Epithelial cell of proximal tubule (primary cell): ENCODE data around the gene KRTAP4-12. TPM values are rescaled to one million over a fixed set of nuclear protein-coding genes. Genes with fewer than 3 reads are reported as not detected.
"Not testable (repeated sequence)": the region's sequence is repeated elsewhere in the genome, so short reads cannot be mapped to it uniquely, and the experiment has no call there.

ENCODE experiments used
- DNase-seq: peaks from one replicate; pipeline ENCODE4 v3.0.0-alpha.2; 2011; ENCODE audit warnings: low read depth
- H3K4me3 ChIP-seq: 2 replicates; pipeline ENCODE4 v1.5.1; 2011; ENCODE audit warnings: low read depth, mild to moderate bottlenecking, low read length
- CTCF ChIP-seq: conservative IDR thresholded peaks from 2 replicates; pipeline ENCODE4 v1.5.1; 2012; ENCODE audit warnings: low read depth, mild to moderate bottlenecking, low read length
- total RNA-seq: library from RNA; depleted of rRNA; stranded (reverse); fragments of >200 nt; gene quantifications from 2 replicates; pipeline ENCODE4 v1.2.3, GENCODE V29; 2015

Gene KRTAP4-12
- total RNA-seq, 1 donor from 2014 or later = not detected

- no peak for TF ChIP-seq CTCF
- no peak overlapping the region for H3K4me3 ChIP-seq
- no peak for DNase-seq
These were observed 1.1 kb upstream of the KRTAP4-12 start for GRCh38 chr17:41125064-41125463.

DNA sequence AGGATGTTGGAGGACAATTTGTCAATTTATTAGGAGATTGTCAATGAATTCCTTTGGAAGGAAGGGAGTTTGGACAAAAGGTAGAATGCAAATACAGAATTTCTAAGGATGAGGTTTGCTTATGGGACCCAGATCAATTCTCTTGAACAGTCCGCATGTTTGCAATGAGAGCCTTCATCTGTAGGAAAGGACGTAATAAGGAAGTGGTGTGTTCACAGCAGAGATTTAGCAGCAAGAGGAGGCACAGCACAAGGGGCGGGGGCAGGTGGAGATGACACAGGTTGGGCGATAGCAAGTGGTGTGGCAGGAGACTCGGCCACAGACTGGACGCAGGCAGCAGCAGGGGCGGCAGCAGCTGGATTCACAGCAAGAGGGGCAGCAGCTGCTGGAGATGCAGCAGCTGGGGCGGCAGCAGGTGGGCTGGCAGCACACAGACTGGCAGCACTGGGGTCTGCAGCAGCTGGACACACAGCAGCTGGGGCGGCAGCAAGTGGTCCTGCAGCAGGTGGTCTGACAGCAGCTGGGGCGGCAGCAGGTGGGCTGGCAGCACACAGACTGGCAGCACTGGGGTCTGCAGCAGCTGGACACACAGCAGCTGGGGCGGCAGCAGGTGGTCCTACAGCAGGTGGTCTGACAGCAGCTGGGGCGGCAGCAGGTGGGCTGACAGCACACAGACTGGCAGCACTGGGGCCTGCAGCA lies 541 bp downstream of the KRTAP4-12 start:
- DNase-seq, H3K4me3 ChIP-seq: not testable (repeated sequence)

DNA sequence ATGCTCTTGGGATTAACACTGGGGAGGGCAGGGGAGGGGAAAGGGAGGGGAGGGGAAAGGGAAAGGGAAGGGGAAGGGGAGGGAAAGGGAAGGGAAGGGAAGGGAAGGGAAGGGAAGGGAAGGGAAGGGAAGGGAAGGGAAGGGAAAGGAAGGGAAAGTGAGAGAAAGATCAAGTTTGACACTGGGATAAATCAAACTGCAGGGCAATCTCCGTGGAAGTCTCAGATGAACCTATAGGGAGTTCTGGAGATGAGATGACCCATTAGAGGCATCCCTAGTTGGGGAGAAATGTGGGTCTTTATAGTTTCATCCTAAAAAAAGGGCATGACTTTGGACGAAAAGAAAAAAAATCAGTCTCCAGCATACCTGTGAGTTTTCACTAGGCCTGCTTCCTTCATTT lies 2.2 kb downstream of the KRTAP4-12 start:
- TF ChIP-seq CTCF = no peak
- DNase-seq = no peak
- H3K4me3 ChIP-seq = no peak overlapping the region

DNA sequence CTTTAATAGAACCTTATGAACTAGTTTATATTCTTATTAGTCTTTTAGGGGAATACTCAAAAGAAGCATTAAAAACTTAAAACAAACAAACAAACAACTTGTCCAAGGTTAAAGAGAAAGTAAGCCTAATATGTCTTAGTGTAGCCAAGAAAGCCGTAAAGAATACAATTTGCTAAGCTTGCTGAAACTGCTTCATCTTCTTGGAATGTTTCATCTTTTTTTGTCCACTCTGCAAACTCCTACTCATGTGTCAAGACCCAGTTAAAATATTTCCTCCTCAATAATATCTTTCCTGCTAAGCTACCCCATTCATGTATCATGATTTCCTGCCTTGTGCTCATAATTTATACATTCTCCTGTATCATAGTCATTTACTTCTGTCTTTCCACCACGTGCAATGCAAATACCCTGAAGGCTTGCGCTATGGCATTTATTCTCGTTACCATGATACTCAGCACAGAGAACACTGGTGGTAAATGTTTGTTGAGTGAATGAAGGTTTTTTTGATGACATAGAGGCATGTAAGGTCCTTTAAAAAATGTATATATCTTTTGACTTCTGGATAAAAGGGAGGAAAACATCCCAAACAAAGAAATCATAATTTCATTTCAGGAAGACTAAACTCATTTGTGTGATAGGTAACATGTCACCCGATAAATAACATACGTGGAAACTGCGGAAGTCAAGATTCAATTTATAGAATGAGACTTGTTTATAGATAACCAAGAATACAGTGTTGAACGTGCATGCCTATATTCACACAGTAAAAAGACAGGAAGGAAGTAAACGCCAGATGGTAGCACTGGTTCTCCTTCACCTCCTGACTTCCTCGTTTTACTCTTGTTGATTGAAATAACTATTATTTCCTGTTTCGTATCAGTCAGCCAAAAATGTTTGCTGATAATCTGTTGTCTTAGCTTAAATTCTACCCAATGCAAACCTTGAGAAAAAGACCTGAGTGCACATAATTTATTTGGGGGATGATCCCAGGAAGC lies 4.0 kb downstream of the KRTAP4-12 start:
- not testable (repeated sequence) for DNase-seq

GRCh38 chr17:41118721-41119120 lies 5.3 kb downstream of the KRTAP4-12 start:
- H3K4me3 ChIP-seq = no peak overlapping the region
- no peak for DNase-seq
- TF ChIP-seq CTCF = no peak

More for the DNA sequence above, 4.0 kb downstream of the KRTAP4-12 start:
- not testable (repeated sequence) for H3K4me3 ChIP-seq

DNA sequence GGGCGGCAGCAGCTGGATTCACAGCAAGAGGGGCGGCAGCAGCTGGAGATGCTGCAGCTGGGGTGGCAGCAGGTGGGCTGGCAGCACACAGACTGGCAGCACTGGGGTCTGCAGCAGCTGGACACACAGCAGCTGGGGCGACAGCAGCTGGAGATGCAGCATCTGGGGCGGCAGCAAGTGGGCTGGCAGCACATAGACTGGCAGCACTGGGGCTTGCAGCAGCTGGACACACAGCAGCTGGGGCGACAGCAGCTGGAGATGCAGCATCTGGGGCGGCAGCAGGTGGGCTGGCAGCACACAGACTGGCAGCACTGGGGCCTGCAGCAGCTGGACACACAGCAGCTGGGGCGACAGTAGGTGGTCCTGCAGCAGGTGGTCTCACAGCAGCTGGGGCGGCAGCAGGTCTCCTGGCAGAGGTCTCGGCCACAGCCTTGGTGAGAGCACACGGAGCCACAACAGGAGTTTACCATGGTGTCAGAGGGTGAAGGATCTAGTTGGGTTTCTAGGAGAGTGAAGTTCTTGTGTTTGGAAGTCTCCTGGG lies 6.1 kb downstream of the KRTAP4-12 start, which contains the start of gene KRTAP4-11:
KRTAP4-11 (minus strand) TSS at position 528 of the 541 bp plus-strand sequence; CDS start at position 470, 58 bp downstream.
- H3K4me3 ChIP-seq, DNase-seq: not testable (repeated sequence)

DNA sequence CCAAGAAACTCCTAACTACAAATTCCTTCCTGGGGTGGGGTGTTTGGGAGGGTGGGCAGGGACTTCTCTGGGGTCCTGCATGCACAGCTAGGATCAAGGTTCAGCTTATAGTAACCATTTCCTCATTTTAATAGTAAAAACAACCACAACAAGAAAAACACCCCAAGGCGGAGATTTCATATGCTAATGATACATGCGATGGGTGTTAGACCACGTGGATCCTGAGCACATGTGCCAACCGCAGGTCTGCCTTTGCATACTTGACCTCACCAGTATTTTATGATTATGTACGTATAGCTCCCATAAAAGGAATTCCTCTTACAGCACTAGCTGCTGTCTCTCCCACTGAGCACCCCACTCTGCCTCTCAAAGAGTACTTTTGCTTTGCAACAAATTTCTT lies 7.7 kb downstream of the KRTAP4-12 start:
- DNase-seq = no peak
- no peak overlapping the region for H3K4me3 ChIP-seq
- TF ChIP-seq CTCF = no peak

- no peak for TF ChIP-seq CTCF
- no peak overlapping the region for H3K4me3 ChIP-seq
These were observed 12.7 kb downstream of the KRTAP4-12 start for GRCh38 chr17:41111151-41111885.

DNA sequence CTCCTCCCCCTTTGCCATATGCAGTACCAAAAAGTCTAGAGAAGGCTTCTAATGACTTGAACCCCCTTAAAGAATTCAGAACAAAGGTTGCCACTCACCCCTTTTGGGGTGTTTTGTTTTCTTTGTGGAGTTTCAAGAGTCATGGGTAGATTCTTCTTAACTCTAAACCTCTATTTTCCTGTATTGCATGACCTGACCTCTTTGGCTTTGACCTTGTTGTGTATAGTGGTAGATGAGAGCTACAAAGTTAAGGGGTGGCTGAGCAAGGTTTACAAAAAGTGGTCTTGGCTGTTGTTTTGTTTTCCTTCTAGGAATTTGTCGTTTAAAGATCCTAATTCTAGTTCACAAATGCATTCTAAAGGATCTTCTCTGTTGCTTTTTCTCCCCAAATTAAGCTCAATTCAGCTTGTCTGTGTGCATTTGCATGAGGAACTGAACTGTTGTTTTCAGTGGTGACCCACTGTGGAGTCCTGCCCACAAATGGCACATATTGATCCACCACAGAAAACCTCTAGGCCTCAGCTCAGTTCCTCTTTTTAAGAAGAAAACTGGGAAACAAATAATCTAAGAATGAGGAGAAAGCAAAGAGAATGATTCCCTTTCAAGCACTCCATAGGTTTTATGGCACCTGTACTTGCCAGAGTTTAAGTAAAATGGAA lies 15.1 kb downstream of the KRTAP4-12 start:
- H3K4me3 ChIP-seq, DNase-seq: not testable (repeated sequence)

More at GRCh38 chr17:41111151-41111885, 12.7 kb downstream of the KRTAP4-12 start:
- DNase-seq = no peak
